ENCODE results near the gene DNAH5.
"Not testable (repeated sequence)": the region's sequence is repeated elsewhere in the genome, so short reads cannot be mapped to it uniquely, and the experiment has no call there.

DNAH5 gene

DNA sequence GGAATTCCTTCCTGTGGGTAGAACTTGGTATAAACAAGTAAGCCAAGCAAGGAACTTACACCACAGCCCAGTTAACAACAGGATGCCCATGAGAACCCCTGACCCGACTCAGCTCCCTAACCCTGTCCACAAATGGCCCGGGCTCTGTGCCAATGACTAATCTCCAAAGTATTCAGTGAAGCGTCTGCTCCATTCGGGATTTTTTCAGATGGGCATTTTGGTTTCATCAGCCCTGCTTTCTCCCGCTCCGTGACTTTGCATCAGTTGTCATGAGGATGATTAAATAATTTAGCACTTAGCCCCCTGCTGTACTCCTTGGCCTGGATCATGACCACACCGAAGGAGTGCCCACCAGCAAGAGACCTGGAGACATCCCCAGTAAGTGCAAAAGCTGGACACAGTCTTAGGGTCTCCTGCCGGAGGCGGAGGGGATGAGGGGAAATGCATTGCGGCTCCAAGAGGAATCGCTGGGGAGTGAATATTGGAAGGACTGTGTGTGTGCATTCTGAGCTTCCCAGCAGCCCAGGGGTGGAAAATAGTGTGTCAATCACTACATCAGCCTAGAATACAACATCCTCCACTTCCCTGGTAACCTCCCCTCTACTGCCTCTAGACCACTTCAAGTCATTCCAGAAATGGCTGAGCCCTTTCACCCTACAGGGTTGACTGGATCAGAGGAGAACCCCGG lies 41.4 kb upstream of the DNAH5 start:
- Histone ChIP-seq H3K4me1 (ENCODE audit: control insufficient read depth in 2 of 2, insufficient read depth in 1 of 2, low read depth in 1 of 2, low read length in 2 of 2) (no peaks in the 10 kb centered on the region), H3K27ac (replicated peaks; ENCODE audit: low read length) (no peak overlapping the region), H4K8ac (ENCODE audit: low read depth, low read length) (no peak overlapping the region), H3K9ac (ENCODE audit: low read depth, low read length, poor library complexity) (no peak overlapping the region), H3K27me3 (ENCODE audit: control insufficient read depth in 3 of 3, insufficient read depth in 3 of 3, low read depth in 1 of 3, low read length in 3 of 3) (no peaks in the 10 kb centered on the region), H3K9me3 (replicated peaks in 1 of 2; ENCODE audit: control insufficient read depth in 2 of 2, insufficient read depth in 1 of 2, low read depth in 1 of 2, low read length in 2 of 2) (no peaks in the 10 kb centered on the region), H3K79me1 (ENCODE audit: low read depth, low read length) (no peaks in the 10 kb centered on the region), H3K18ac (ENCODE audit: low read length) (no peak overlapping the region), H2AFZ (ENCODE audit: low read length) (no peak overlapping the region), H3K4ac (ENCODE audit: low read length) (no peak overlapping the region), H3K23ac (ENCODE audit: low read depth, low read length, poor library complexity) (no peak overlapping the region), H4K91ac (ENCODE audit: low read depth, low read length, poor library complexity) (no peak overlapping the region), H3K4me3 (ENCODE audit: low read length in 2 of 2) (no peak overlapping the region), H3K36me3 (replicated peaks in 1 of 2; ENCODE audit: control insufficient read depth in 2 of 2, insufficient read depth in 2 of 2, low read length in 2 of 2) (no peaks in the 10 kb centered on the region), H2BK12ac (ENCODE audit: low read length) (no peak overlapping the region), H2BK5ac (ENCODE audit: low read length) (peak overlapping the region; percentile 22), H3K14ac (ENCODE audit: low read length) (no peak overlapping the region), H2BK120ac (ENCODE audit: low read depth, low read length) (no peak overlapping the region), H2AK5ac (ENCODE audit: low read depth, low read length) (no peak overlapping the region), H3K4me2 (ENCODE audit: insufficient read depth, low read length, poor library complexity, severe bottlenecking) (no peak overlapping the region), H2BK15ac (ENCODE audit: low read length) (no peak overlapping the region)
- no peak for DNase-seq (ENCODE audit: low spot score)
- WGBS, 2 donors (ENCODE audit: extremely low coverage in 2 of 2, insufficient read length in 2 of 2, insufficient replicate concordance in 1 of 2): no CpG with 5 or more reads among the region's 12 CpGs

GRCh38 chr5:13984888-13985287 lies 40.4 kb upstream of the DNAH5 start:
- not testable (repeated sequence) for H3K18ac ChIP-seq (ENCODE audit: low read length); H3K9me3 ChIP-seq (replicated peaks in 1 of 2; ENCODE audit: control insufficient read depth in 2 of 2, insufficient read depth in 1 of 2, low read depth in 1 of 2, low read length in 2 of 2); H3K4me1 ChIP-seq (ENCODE audit: control insufficient read depth in 2 of 2, insufficient read depth in 1 of 2, low read depth in 1 of 2, low read length in 2 of 2); H3K4ac ChIP-seq (ENCODE audit: low read length); H3K14ac ChIP-seq (ENCODE audit: low read length); H3K79me1 ChIP-seq (ENCODE audit: low read depth, low read length); H2BK12ac ChIP-seq (ENCODE audit: low read length); H2BK15ac ChIP-seq (ENCODE audit: low read length); H3K23ac ChIP-seq (ENCODE audit: low read depth, low read length, poor library complexity); H2AFZ ChIP-seq (ENCODE audit: low read length); H3K4me3 ChIP-seq (ENCODE audit: low read length in 2 of 2); H2AK5ac ChIP-seq (ENCODE audit: low read depth, low read length); H3K27me3 ChIP-seq (ENCODE audit: control insufficient read depth in 3 of 3, insufficient read depth in 3 of 3, low read depth in 1 of 3, low read length in 3 of 3); DNase-seq (ENCODE audit: low spot score); H4K8ac ChIP-seq (ENCODE audit: low read depth, low read length); H3K4me2 ChIP-seq (ENCODE audit: insufficient read depth, low read length, poor library complexity, severe bottlenecking); H2BK5ac ChIP-seq (ENCODE audit: low read length); H3K9ac ChIP-seq (ENCODE audit: low read depth, low read length, poor library complexity); H3K27ac ChIP-seq (replicated peaks; ENCODE audit: low read length); H2BK120ac ChIP-seq (ENCODE audit: low read depth, low read length); H3K36me3 ChIP-seq (replicated peaks in 1 of 2; ENCODE audit: control insufficient read depth in 2 of 2, insufficient read depth in 2 of 2, low read length in 2 of 2); H4K91ac ChIP-seq (ENCODE audit: low read depth, low read length, poor library complexity)
- no CpG with 5 or more reads among the region's 5 CpGs for WGBS, 2 donors (ENCODE audit: extremely low coverage in 2 of 2, insufficient read length in 2 of 2, insufficient replicate concordance in 1 of 2)

GRCh38 chr5:13976867-13977830 lies 32.7 kb upstream of the DNAH5 start:
- Histone ChIP-seq H2BK120ac (ENCODE audit: low read depth, low read length) (no peak overlapping the region), H3K4me3 (ENCODE audit: low read length in 2 of 2) (no peak overlapping the region), H2BK12ac (ENCODE audit: low read length) (no peak overlapping the region), H3K4me1 (ENCODE audit: control insufficient read depth in 2 of 2, insufficient read depth in 1 of 2, low read depth in 1 of 2, low read length in 2 of 2) (no peaks in the 10 kb centered on the region), H3K4ac (ENCODE audit: low read length) (no peak overlapping the region), H2AFZ (ENCODE audit: low read length) (no peak overlapping the region), H3K18ac (ENCODE audit: low read length) (no peak overlapping the region), H2BK15ac (ENCODE audit: low read length) (no peak overlapping the region), H3K9me3 (replicated peaks in 1 of 2; ENCODE audit: control insufficient read depth in 2 of 2, insufficient read depth in 1 of 2, low read depth in 1 of 2, low read length in 2 of 2) (peaks cover 0 to 2% of the 10 kb centered on the region in 2 donors), H3K23ac (ENCODE audit: low read depth, low read length, poor library complexity) (no peak overlapping the region), H3K79me1 (ENCODE audit: low read depth, low read length) (no peaks in the 10 kb centered on the region), H4K8ac (ENCODE audit: low read depth, low read length) (no peak overlapping the region), H3K4me2 (ENCODE audit: insufficient read depth, low read length, poor library complexity, severe bottlenecking) (no peak overlapping the region), H3K27ac (replicated peaks; ENCODE audit: low read length) (no peak overlapping the region), H2BK5ac (ENCODE audit: low read length) (no peak overlapping the region), H3K9ac (ENCODE audit: low read depth, low read length, poor library complexity) (no peak overlapping the region), H4K91ac (ENCODE audit: low read depth, low read length, poor library complexity) (no peak overlapping the region), H3K36me3 (replicated peaks in 1 of 2; ENCODE audit: control insufficient read depth in 2 of 2, insufficient read depth in 2 of 2, low read length in 2 of 2) (no peaks in the 10 kb centered on the region), H2AK5ac (ENCODE audit: low read depth, low read length) (no peak overlapping the region), H3K27me3 (ENCODE audit: control insufficient read depth in 3 of 3, insufficient read depth in 3 of 3, low read depth in 1 of 3, low read length in 3 of 3) (no peaks in the 10 kb centered on the region), H3K14ac (ENCODE audit: low read length) (no peak overlapping the region)
- DNase-seq (ENCODE audit: low spot score): peak; percentile 18
- no CpG with 5 or more reads among the region's 11 CpGs for WGBS, 2 donors (ENCODE audit: extremely low coverage in 2 of 2, insufficient read length in 2 of 2, insufficient replicate concordance in 1 of 2)

DNA sequence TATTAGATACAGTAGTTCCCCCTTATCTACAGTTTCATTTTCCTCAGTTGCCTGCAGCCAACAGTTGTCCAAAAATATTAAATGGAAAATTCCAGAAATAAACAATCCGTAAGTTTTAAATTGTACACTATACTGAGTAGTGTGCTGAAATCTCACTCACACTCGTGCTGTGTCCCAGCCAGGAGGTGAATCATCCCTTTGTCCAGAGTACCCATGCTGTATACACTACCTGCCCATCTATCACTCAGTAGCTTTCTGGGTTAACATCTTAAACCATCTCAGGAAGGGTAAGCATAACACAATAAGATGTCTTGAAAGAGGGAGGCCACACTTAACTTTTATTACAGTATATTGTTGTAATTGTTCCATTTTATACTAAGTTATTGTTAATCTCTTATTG lies 31.7 kb upstream of the DNAH5 start:
- H3K27ac ChIP-seq (replicated peaks; ENCODE audit: low read length): no peak overlapping the region
- no peak overlapping the region for H3K9ac ChIP-seq (ENCODE audit: low read depth, low read length, poor library complexity)
- H3K18ac ChIP-seq (ENCODE audit: low read length): no peak overlapping the region
- no peaks in the 10 kb centered on the region for H3K27me3 ChIP-seq (ENCODE audit: control insufficient read depth in 3 of 3, insufficient read depth in 3 of 3, low read depth in 1 of 3, low read length in 3 of 3)
- no peaks in the 10 kb centered on the region for H3K36me3 ChIP-seq (replicated peaks in 1 of 2; ENCODE audit: control insufficient read depth in 2 of 2, insufficient read depth in 2 of 2, low read length in 2 of 2)
- no CpG with 5 or more reads among the region's 2 CpGs for WGBS, 2 donors (ENCODE audit: extremely low coverage in 2 of 2, insufficient read length in 2 of 2, insufficient replicate concordance in 1 of 2)
- H2BK120ac ChIP-seq (ENCODE audit: low read depth, low read length): no peak overlapping the region
- no peak overlapping the region for H3K4me2 ChIP-seq (ENCODE audit: insufficient read depth, low read length, poor library complexity, severe bottlenecking)
- no peak overlapping the region for H4K8ac ChIP-seq (ENCODE audit: low read depth, low read length)
- no peak overlapping the region for H3K23ac ChIP-seq (ENCODE audit: low read depth, low read length, poor library complexity)
- no peak overlapping the region for H2BK15ac ChIP-seq (ENCODE audit: low read length)
- H4K91ac ChIP-seq (ENCODE audit: low read depth, low read length, poor library complexity): no peak overlapping the region
- no peak overlapping the region for H3K14ac ChIP-seq (ENCODE audit: low read length)
- no peaks in the 10 kb centered on the region for H3K79me1 ChIP-seq (ENCODE audit: low read depth, low read length)
- peaks cover 0 to 2% of the 10 kb centered on the region in 2 donors for H3K4me1 ChIP-seq (ENCODE audit: control insufficient read depth in 2 of 2, insufficient read depth in 1 of 2, low read depth in 1 of 2, low read length in 2 of 2)
- no peak overlapping the region for H3K4me3 ChIP-seq (ENCODE audit: low read length in 2 of 2)
- no peak overlapping the region for H2AFZ ChIP-seq (ENCODE audit: low read length)
- H3K4ac ChIP-seq (ENCODE audit: low read length): no peak overlapping the region
- no peak overlapping the region for H2BK12ac ChIP-seq (ENCODE audit: low read length)
- DNase-seq (ENCODE audit: low spot score): no peak
- no peak overlapping the region for H2BK5ac ChIP-seq (ENCODE audit: low read length)
- peaks cover 0 to 2% of the 10 kb centered on the region in 2 donors for H3K9me3 ChIP-seq (replicated peaks in 1 of 2; ENCODE audit: control insufficient read depth in 2 of 2, insufficient read depth in 1 of 2, low read depth in 1 of 2, low read length in 2 of 2)
- no peak overlapping the region for H2AK5ac ChIP-seq (ENCODE audit: low read depth, low read length)

Data from neuronal stem cell (in vitro differentiated cells).